Measurements from ENCODE around the gene WNT9A.

The WNT9A gene

DNA sequence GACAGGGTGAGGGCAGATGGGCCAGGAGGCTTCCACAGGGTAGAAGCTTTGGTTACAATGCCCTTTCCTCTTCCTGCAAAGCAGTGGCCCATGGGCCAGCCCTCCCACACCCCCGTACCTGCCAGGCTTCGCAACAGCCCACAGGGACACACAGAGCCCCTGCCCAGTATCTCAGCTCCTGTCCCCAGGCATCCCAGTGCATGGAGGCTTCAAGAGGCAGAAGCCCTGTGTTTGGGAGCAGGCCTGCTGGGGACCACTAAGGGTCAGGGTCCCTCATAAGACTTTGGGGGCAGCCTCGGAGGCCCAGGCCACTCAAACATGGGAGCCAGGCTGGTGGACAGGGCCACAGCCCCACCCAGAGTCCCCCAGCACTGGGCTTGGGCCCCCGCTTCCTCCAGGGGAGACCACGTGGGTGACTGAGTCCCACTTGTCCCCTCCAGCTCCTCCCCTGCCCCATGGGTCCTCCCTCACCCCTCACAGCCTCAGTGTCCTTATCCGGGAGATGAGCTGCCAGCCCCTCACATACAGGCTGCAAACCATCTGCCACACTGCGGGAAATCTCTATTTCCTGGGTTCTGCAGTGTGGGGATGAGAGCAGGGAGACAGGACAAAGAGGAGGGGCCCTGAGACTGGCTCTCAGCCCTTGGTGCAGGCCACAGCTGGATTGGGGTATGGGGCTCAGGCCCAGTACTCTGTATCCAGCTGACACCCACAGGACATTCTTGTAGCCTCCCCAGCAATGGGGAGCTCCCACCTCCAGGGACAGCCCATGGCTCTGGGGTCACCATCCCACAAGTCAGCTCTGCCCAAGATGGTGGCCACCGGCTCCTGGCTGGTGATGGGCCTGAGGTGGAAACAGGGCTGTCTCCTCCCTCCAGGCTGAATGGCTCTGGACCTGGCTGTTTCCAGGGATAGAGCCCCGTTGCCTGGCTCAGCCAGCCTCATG lies 50.7 kb downstream of the WNT9A start:
- DNase-seq: peak; percentile 18

DNA sequence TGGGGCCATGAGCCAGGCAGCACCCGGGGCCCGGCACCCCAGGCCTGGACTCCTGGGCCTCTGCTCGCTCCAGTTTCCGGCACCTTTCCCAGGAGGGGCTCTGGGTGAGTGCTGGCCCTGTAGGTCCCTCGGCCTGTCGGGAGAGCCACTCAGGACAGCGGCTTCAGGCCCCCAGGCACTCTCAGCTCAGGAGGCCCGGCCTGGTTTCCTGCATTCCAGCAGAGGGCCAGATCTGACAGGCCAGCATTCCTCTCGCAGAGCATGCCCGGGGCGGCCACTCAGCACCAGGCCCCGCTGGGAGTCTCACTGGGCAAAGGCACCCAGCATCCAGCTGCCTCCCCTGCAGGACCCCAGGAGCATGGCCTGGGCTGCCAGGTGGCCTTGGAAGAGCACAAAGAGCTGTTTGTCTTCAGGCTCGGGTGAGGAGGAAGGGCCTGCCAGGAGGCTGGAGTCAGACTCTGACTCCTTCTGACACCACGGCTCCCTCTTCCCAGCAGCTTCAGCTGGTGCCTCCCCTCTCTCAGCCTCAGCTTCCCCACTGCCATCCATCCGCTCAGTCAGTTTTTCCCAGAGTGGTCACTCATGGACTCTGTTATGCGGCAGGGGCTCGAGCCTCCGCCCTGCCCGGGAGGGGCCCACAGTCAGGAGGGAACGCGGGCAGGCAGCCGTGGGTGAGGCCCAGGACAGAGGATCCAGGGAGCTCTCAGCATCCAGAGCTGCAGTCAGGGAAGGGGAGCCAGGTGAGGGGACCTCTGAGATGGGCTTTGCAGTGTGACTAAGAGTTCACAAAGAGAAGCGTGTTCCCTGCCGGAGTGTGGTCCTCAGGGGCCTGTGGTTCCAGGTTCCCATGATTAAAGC lies 51.7 kb downstream of the WNT9A start:
- DNase-seq: peak; percentile 53

DNA sequence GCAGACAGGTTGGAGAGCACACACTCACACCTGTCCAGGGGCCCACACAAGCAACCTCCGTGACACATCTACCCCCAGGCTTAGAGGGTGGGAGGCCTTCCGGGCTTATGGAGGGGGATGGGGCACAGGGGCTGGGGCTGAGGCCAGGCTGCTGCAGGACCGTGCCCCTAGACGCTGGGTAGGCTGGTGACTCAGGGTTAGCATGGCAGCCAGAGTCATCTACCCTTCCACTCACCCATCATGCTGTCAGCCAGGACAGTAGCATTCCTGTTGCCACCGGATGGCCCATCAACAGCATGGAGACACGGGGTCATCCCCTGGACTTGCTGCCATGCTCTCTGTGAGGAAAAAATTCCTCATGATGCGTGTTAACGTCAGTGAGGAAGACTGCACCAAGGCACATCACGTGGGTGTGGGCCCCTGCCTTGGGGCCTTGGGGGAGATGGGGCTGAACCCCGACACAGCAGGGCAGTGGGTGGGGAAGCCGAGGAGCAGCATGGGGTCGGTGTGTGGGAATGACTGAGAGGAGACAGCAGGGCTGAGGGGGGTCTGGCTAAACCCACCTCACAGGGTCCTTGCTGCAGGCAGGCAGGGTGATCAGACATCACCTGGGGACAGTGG lies 52.8 kb downstream of the WNT9A start:
- no peak for DNase-seq

DNA sequence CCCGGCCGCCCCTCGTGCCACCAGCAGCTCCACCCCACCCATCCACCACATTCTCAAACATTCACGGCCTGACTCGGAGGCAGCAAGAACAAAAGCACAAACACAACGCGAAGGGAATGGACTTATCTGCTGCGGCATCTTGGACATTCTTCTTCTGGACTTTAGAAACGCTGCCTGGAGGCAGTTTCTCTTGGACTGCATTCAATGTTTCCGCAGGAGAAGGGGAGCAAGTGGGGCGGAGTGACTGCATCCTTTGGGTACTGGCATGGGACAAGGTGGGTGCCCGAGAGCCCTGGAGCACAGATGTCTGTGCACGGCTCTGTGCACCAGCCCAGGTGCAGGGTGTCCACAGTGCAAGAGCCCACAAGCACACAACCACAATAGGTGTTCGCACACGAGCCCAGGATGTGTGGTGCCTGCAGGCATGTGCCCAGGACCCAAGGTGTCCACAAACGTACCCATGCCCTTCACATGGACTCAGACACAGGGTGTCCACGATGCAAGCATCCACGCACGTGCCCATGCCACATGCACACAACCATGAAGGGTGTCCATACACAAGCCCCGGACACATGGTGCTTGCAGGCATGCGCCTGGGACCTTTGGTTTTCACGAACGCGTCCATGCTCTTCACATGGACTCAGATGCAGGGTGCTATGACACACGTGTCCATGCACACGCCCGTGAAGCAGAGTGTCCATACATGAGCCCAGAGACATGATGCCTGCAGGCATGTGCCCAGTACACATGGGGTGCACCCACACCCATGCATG lies 53.6 kb downstream of the WNT9A start:
- peak; percentile 5 for DNase-seq

DNA sequence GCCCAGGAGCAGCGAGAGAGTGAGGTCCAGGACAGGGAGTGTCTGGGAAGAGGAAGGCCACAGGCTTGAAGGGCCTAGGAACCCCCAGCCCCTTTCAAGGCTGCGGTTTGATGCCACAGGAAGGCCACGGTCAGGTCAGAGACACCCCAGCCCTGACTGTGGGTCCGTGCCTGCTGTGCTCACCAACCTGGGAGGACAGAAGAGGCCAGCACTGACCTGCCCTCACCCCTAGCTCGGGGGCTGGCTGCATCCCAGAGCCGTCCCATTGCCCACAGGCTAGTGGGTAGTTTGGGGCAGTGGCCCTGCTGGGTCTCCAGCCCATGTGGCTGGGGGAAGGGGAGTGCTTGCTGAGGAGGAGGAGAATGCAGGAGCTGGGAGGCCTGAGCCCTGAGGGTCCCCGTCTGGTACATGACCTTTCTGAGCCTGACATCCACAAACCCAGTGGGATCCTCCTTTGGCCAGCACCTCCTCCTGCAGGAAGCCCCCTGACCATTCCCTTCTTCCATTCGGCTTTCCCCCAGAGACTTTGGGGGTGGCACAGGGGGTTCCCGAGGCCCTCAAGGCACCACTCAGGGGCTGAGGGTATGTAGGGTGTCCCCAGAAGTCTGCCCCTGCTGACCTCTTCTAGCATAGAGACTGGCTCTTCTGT lies 54.3 kb downstream of the WNT9A start:
- DNase-seq: peak; percentile 15

DNA sequence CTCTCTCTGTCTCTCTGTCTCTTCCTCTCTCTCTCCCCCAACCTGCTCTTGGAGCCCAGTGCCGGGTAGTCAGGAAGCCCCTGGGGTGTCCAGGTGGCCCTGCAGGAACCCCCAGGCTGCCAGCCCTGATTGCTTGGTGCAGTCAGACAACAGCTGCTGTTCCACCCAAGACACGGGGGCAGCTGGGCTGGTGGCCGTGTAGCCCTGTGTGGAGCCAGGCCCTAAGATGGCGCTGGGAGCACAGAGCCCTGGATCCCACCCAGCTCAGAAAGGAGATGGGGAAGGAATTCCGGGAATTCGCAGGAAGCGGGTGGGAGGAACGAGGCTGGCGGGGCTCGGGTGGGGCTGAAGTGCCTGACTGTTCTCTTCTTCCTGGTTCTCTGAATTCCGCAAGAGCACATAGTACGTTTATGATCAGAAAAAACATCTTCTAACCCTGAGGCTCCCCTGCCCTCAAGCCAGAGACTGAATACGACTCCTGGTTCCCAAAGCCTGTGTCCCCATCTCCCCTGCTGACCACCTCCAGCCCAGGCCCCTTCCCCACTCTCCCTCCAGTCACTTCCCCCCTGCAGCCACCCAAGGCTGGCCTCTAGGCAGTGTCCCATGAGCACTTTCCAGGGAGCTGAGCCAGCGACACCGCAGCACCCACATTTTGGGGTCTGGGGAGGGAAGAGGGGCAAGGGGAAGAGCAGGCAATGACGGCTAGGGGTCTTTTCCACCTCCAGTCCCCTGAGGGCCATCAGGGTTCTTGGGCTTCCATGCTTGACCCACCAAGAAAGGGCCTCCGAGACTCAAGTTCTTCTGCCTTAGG lies 55.0 kb downstream of the WNT9A start:
- peak; percentile 37 for DNase-seq

DNA sequence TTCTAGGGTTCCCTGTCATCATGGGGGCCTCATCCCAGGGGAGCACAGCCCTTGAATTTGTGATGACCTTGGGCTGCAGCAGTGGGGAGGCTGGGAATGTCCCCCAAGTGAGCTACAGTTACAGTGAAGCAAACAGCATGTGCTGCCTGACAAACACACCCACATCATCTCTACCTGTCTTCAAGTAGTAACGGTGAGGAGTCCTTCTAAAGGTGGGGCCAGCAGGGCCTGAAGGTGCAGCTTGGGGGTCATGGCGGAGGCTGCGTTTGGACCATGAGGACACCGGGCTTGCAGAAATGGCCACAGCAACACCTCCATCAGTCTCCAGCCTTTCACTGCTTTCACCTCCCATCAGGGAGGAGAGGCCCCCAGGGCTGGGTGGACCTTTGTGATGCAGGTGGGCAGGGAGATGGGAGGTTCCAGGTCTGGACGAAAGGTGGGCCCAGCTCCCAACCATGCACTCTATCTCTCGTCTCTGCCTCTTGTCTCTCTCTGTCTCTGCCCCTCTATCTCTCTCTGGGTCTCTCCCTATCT lies 55.7 kb downstream of the WNT9A start:
- DNase-seq: no peak

DNA sequence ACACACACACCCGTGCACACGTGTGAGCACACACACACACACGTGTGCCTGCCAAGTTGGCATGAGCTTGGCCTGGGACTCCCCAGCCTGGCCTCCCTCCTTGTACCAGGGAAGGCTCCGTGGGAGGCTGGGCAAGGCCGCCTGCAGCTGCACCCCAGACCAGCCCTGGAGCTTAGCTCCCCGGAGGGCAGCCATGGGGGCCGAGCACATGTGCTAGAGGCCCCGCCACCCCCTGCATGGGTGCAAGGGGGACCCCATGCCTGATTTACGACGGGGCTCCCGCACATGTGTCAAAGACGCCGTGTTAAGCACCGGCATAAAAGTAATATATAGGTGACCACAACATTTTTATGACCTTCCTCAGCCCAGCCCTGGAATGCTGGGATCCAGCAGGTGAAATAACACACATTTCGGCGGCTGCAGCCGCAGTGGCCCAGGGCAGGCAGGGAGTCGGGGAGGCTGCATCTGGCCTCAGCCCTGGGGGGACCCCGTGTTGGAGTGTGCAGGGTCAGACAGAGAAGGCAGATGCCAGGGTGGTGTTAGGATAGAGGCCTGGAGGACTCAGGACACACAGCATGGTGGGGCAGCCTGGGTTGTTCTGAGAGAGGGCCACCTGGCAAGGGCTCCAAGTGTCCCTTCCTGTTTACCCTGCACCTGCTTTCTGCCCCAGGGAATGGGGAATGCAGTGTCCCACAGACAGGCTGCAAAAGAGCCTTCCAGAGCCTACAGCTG lies 56.3 kb downstream of the WNT9A start:
- DNase-seq: peak; percentile 13

DNA sequence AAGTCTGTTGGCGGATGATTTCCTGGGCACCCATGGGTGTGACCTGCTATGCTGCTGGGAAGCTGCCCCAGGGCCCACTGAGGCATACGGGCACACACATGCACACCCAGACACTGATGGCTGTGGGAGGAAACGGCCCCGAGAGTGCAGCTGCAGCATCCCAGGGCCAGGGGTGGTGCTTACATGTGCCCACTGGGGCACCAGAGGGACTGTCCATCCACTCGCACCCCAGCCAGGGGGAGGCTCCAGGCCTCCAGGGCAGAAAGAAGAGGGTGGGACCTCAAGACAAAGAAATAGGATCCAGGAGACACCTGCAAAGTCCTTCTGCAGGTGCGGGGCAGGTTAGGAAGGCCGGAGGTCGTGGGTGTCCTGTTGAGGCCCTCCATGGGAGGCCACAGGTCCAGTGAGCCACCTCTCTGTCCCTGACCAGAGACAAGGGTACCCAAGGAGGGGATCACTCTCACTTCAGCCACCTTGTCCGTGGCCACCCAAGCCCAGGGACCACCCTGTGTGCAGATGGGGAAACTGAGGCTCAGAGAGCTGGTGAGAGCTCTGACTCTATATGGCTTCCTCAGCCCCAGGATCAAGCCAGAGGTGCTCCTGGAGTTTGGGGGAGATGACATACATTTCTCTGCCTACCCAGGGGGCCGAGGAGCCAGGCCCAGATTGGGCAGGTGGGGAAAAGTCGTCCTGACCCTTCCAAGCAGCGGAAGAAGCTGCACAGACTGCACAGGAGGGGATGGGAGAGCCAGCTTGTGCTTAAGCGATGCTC lies 57.1 kb downstream of the WNT9A start:
- no peak for DNase-seq

DNA sequence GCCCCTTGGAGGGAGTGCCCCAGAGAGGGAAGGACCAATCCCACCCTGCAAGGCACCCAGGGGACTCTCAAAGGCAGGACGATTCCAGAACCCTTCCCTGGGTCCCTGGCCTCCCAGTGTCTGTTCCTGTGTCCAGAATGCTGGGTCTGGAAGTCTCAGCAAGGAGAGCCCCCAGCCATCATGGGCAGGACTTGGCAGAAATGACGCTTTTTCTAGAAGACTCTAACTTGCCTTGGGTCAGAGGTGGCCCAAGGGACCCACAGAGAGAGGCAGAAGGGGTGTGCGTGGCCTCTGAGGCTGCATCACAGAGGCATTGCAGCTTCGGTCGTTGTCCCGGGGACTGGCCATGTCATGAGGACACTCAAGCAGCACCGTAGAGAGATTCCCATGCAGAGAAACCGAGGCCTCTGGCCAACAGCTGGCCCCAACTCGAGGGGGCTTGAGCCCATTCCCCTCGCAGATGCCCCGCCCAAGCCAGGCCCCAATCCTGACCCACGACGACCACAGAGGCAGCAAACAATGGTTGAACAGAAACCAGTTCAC lies 57.8 kb downstream of the WNT9A start:
- DNase-seq: peak; percentile 22

DNA sequence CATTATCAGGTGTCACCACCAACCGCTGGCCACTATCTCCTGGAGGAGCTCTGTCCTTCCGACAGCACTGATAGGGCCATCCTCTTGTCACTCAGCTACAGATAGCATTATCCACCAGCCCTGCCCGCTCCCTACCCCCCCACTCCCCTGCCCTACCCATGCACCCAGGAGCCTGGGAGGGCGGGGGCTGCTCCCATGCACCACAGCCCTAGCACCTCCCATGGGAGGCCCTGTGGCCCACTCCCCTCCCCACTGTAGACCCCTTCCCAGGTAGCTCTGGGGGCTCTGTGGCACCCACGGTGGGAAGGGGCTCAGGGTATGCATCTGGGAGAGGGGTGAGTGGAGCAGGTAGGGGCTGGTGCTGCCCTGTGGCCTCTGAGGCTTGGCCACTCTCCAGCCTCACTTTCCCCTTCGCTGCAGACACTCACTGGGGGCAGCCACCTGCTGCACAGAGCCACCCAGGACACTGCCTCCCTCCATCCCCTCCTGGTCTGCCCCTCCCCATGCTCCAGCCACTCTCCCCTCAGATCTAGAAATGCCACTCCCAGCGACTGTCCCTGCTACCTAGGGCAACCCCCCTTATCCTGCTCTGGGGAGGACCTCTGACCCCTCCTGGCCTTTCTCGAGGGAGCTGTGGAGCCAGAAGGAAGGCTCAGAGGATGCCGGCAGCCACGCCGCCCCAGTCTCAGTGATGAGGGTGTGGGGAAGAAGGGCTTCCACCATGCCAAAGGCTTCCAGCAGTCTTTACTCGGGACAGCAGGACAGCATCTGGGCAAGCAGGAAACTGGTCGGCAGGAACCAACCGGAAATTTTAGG lies 58.5 kb downstream of the WNT9A start:
- peak; percentile 26 for DNase-seq

DNA sequence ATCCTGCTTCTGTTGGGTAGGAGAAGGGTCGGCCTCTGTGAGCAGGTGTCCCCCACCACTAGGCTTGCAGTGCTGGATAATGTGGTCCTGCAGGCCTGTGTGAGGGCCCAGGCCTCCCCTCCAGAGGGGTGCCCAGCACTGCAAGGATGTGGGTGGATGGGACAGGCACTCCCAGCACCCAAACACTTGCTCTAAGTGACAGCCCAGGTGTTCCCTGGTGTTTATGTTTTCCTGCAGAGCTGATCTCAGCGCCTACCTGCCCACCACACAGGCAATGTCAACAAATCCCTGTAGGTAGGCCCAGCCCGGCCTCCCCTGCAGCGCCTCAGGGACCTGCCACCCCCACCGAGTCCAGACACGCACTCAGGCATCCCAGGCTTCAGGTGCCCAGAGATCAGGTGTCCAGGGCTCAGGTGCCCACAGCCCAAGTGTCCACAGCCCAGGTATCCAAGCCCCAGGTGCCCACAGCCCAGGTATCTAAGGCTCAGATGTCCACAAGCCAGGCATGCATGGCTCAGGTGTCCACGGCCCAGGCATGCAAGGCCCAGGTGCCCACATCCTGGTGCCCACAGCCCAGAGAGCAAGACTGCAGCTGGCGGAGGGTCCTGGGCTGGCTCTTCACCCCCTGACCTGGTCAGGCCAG lies 59.2 kb downstream of the WNT9A start:
- DNase-seq: peak; percentile 21

DNA sequence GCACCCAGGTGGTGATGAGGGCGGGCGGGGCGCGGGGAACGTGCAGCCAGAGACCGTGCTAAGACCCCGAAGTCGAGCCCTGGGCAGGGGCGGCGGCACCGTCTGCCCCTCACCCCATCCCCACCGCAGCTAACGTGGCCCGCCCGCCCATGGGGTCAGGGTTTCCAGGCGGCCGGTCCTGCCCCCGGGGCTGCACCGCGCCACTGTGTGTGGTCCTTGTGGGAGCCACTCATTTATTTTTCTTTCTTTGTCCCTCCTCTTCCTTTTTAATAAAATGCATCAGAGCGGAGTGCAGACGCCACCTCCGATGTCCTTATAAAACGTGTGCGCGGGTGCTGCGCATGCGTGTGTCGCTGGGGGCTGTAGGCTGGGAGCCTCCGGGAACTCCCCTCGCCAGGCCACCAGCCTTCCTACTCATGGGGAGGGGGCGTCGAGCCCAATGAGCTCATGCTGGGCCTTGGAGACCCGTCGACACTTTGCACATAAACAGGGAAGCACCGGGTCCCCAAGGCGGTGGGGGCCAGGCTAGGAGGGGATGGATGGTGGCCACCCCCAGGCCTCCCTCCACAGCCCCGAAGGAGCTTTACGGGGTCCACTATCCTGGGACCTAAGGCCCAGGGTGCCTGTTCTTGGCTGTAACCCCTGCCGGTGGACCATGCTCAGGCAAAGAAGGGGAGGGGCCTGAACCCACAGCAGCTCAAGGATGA lies 59.9 kb downstream of the WNT9A start:
- peak; percentile 78 for DNase-seq

DNA sequence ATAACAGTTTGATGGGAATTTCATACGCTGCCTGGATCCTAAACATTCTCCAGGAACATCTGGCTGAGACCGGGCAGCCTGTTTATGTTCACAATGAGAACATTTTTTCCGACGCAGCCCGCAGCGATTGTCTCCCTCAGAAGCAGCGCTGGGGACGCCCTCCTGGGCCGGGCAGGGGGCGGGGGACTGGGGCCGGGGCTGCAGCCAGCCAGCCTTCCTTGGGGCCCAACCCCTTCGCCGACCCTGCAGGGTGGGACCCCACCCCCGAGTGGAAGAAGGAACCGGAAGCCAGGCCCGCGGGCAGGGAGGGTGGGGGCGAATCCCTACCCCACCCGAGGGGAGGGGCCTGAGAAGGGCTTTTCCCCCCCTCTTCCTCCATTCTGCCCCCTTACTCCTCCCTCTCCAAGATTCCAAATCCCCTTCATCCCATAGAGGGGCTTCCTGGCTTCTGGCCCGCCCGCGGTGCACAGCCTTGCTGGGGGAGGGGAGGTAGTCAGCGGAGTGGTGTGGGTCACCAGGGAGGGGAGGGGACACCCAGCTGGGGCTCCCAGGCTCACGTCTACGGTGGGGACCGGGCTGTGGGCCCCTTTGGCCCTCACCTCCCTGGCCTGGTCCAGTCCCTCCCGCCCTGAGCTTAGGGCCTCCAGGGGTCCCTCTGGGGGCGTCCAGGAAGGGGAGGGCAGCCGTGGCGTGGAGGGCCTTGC lies 60.6 kb downstream of the WNT9A start:
- DNase-seq: peak; percentile 92

DNA sequence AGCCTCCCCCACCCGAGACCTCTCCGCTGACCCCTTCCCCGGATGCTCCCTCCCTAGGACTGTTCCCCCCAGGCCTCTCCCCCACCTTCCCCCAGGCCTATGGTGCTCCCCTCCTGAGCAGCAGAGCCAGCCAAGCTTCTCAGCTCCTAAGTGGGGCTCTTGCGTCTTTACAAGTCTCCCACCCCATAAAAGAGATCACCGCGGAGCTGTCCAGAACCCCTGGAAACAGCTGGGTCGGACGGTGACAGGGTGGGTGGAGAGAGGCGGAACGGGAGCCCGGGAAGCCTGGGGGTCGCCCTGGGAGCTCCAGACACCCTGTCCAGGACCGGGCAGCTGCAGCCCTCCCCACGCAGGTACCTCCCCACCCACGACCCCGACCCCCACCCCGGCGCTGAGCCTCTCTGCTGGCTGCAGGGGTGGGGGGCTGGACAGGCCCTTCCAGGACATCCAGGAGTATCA lies 61.2 kb downstream of the WNT9A start:
- peak; percentile 64 for DNase-seq

Data from femur (tissue), 1 donor.